Heart left ventricle (tissue), 16 donors: ENCODE data around the gene SNX2. TPM values are rescaled to one million over a fixed set of nuclear protein-coding genes. Genes with fewer than 3 reads are reported as not detected.

ENCODE experiments used
- ATAC-seq, 4 donors: fragments of 200-7000 bp; cut with Tn5 transposase; one replicate each; pipeline ENCODE4 v1.9.1; 2020 to 2022; ENCODE audit warnings: moderate library complexity in 4 of 4, mild to moderate bottlenecking in 3 of 4, moderate number of reproducible peaks in 1 of 4
- DNase-seq, 5 donors: peaks; one replicate each; pipeline ENCODE4 v3.0.0-alpha.2; 2020
- H3K27ac ChIP-seq, 12 donors: fragments of 200-600 bp; sonication (generic) in 4 of 12; one replicate each; pipeline versions ENCODE4 v1.5.0 to v1.8.0; 2016 to 2022; ENCODE audit warnings: mild to moderate bottlenecking in 2 of 12
- H3K27me3 ChIP-seq, 9 donors: fragments of 200-600 bp; sonication (generic) in 2 of 9; one replicate each; pipeline versions ENCODE4 v1.5.1 to v1.8.0; 2016 to 2022; ENCODE audit warnings: mild to moderate bottlenecking in 3 of 9
- H3K36me3 ChIP-seq, 9 donors: fragments of 200-600 bp; sonication (generic) in 2 of 9; one replicate each; pipeline versions ENCODE4 v1.5.0 to v1.8.0; 2018 to 2022; ENCODE audit warnings: mild to moderate bottlenecking in 2 of 9
- H3K4me1 ChIP-seq, 12 donors: fragments of 200-600 bp; sonication (generic) in 4 of 12; one replicate each; pipeline versions ENCODE4 v1.5.0 to v1.8.0; 2016 to 2022; ENCODE audit warnings: mild to moderate bottlenecking in 3 of 12
- H3K4me3 ChIP-seq, 12 donors: fragments of 200-600 bp; sonication (generic) in 4 of 12; one replicate each; pipeline versions ENCODE4 v1.5.0 to v1.8.0; 2017 to 2022; ENCODE audit warnings: mild to moderate bottlenecking in 9 of 12, moderate library complexity in 4 of 12
- H3K9me3 ChIP-seq, 12 donors: fragments of 200-600 bp; sonication (generic) in 4 of 12; one replicate each; pipeline versions ENCODE4 v1.5.0 to v1.8.0; 2016 to 2022; ENCODE audit warnings: mild to moderate bottlenecking in 1 of 12
- CTCF ChIP-seq, 12 donors: fragments of 200-600 bp; sonication (generic) in 4 of 12; IDR thresholded peaks; one replicate each; pipeline versions ENCODE4 v1.5.0 to v1.8.0; 2018 to 2022; ENCODE audit warnings: antibody characterized with exemption in 12 of 12, mild to moderate bottlenecking in 5 of 12
- POLR2A ChIP-seq, 2 donors: fragments of 450-650 bp; IDR thresholded peaks; one replicate each; pipeline ENCODE4 v1.6.1; 2017; ENCODE audit warnings: antibody characterized with exemption in 2 of 2, mild to moderate bottlenecking in 2 of 2, moderate library complexity in 2 of 2
- WGBS, 4 donors: extraction: QIAGEN DNeasy Blood & Tissue Kit in 2 of 4; methylation state at CpG; one replicate each; pipeline versions ENCODE4 v1.1.5 to v1.1.7; 2013 to 2018; 5-methylcytosine and 5-hydroxymethylcytosine counted together
- intact Hi-C, 10 donors: fragments of 100-400 bp; cut with DNase I; formaldehyde crosslinking; loops; one replicate each; pipeline versions ENCODE4 v1.11.1 to v1.14.2; 2022
- polyA plus RNA-seq, 2 donors: library from polyadenylated mRNA; stranded (reverse); fragments of 200-250 nt; gene quantifications; one replicate each; pipeline ENCODE4 v1.2.3, GENCODE V29; 2013
- total RNA-seq, 9 donors: library from RNA; depleted of rRNA in 2 of 9; stranded (reverse); fragments of >200 nt in 2 of 9; fragmentation: NEBNext Ultra II Directional in 3 of 9; extraction: Animal tissue kit (Norgen Biotek cat#: 25700) in 3 of 9; gene quantifications; one replicate each; pipeline versions ENCODE4 v1.1.0 to v1.2.4, GENCODE V29; 2016 to 2023
- donor health status: ischemic (EF 13 %, LVEDD 7.1; RV severe dilation, severe dysfunction).
- donor health status: healthy with polysubstance abuse.
- donor health status: DM: no; HTN: yes; CAD: no.
- donor health status: DM: no; HTN: no; CAD: no.
- donor health status: ischemic (EF 25% LVEDD 6.9; RV normal size, moderate dysfunction).
- donor health status: ischemic (EF 25% LVEDD 5.7; RV mildly dilated, moderate dysfunction).
- donor health status: healthy.
- donor health status: DM: yes; HTN: yes; CAD: no.
- donor health status: ischemic (EF 35%, LVEDD 5.7; RV mildly dilated, moderate dysfunction).
- donor health status: nonischemic (EF 11% LVEDD 7.7; RV severe dilation, severe dysfunction).
- donor health status: DM: yes; HTN: yes; CAD: no.
- donor health status: PGD.
- donor health status: ischemic (EF 29% LVEDD 5.4; RV normal size, mild dysfunction).
- donor health status: nonischemic (EF 23%, LVEDD 6.1; RV moderate dilation, normal function).

The SNX2 gene
- total and polyA plus RNA-seq, 11 donors, result 16.2 to 67.3 (median 33.4) TPM

- intact Hi-C loops, result no loop called here
Measured at GRCh38 chr5:122863721-122864120, 88.8 kb downstream of the SNX2 start.

GRCh38 chr5:122864400-122864799 lies 89.5 kb downstream of the SNX2 start:
- H3K4me1 ChIP-seq, result no peaks in the 10 kb centered on the region
- no peaks in the 10 kb centered on the region for H3K9me3 ChIP-seq
- ATAC-seq (no peak), DNase-seq (no peak)
- 90 to 93% (median 92%) methylated on average over 6 of the region's 6 CpGs for WGBS, 4 donors
- no peaks in the 10 kb centered on the region for H3K27me3 ChIP-seq
- H3K36me3 ChIP-seq, result peaks cover 0 to 12% (median 0%) of the 10 kb centered on the region in 9 donors
- H3K27ac ChIP-seq, result no peak overlapping the region
- intact Hi-C loops, result no loop called here
- no peak overlapping the region for H3K4me3 ChIP-seq
- no peak for TF ChIP-seq CTCF (IDR thresholded peaks at IDR 0.05)
- TF ChIP-seq POLR2A (IDR thresholded peaks at IDR 0.05), result no peak

More at GRCh38 chr5:122863721-122864120, 88.8 kb downstream of the SNX2 start:
- H3K4me1 ChIP-seq, result no peaks in the 10 kb centered on the region
- H3K9me3 ChIP-seq, result no peaks in the 10 kb centered on the region
- ATAC-seq (no peak), DNase-seq (no peak)
- peaks cover 0 to 10% (median 0%) of the 10 kb centered on the region in 9 donors for H3K36me3 ChIP-seq
- 95 to 100% (median 98%) methylated on average over 4 of the region's 4 CpGs for WGBS, 4 donors
- H3K4me3 ChIP-seq, result no peak overlapping the region
- no peaks in the 10 kb centered on the region for H3K27me3 ChIP-seq
- TF ChIP-seq POLR2A (IDR thresholded peaks at IDR 0.05), result no peak
- no peak for TF ChIP-seq CTCF (IDR thresholded peaks at IDR 0.05)
- H3K27ac ChIP-seq, result no peak overlapping the region

- DNase-seq (no peak), ATAC-seq (no peak)
- peaks cover 0 to 12% (median 0%) of the 10 kb centered on the region in 9 donors for H3K36me3 ChIP-seq
- intact Hi-C loops, result no loop called here
- no peaks in the 10 kb centered on the region for H3K4me1 ChIP-seq
- H3K27me3 ChIP-seq, result no peaks in the 10 kb centered on the region
- TF ChIP-seq CTCF (IDR thresholded peaks at IDR 0.05), result no peak
- TF ChIP-seq POLR2A (IDR thresholded peaks at IDR 0.05), result no peak
- no peak overlapping the region for H3K4me3 ChIP-seq
- H3K9me3 ChIP-seq, result no peaks in the 10 kb centered on the region
- no peak overlapping the region for H3K27ac ChIP-seq
- 93 to 97% (median 94%) methylated on average over 1 of the region's 1 CpG for WGBS, 4 donors
Measured at GRCh38 chr5:122864842-122865241, 90.0 kb downstream of the SNX2 start.

DNA sequence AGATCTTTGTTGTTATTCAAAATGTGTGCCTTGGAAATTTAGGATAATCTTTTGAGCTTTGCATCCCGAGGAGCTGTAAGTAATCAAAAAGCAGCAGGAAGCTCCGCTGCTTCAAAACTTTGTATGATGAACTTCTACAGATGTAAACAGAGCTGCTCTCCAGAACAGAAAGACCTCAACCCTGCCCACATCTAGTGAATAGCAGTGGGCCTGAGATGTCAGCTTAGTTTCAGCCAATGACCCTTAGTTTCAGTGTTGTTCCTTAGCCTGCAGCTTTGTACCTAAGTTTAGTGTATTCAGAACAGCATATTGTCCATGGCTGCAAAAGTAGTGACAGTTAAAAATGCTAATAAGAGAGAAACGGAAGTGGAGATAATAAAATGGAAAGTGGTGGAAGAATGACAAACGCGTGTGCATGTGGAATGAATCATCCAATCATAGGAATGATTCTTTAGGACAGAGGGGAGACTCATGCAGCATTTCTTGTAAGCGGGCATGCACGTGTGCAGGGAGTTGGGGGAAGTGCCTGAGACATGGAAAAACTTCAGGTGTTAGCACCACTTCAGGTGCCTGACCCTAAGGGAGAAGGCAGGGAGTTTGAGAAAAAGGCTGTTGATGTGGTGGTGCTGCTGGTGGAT lies 95.5 kb downstream of the SNX2 start:
- TF ChIP-seq CTCF (IDR thresholded peaks at IDR 0.05), result no peak
- TF ChIP-seq POLR2A (IDR thresholded peaks at IDR 0.05), result no peak
- H3K4me3 ChIP-seq, result no peak overlapping the region
- H3K4me1 ChIP-seq, result peaks cover 0 to 7% (median 0%) of the 10 kb centered on the region in 12 donors
- no peak for DNase-seq
- H3K27me3 ChIP-seq, result no peaks in the 10 kb centered on the region
- no peak overlapping the region for H3K27ac ChIP-seq
- ATAC-seq, result no peak
- no peaks in the 10 kb centered on the region for H3K9me3 ChIP-seq
- intact Hi-C loops, result no loop called here
- peaks cover 0 to 12% (median 0%) of the 10 kb centered on the region in 9 donors for H3K36me3 ChIP-seq
- 79 to 84% (median 81%) methylated on average over 7 of the region's 7 CpGs for WGBS, 4 donors
